ENCODE results near the gene SNX20. TPM values are rescaled to one million over a fixed set of nuclear protein-coding genes. Genes with fewer than 3 reads are reported as not detected.

SNX20 gene
- total and polyA plus RNA-seq, 2 of the 4 experiments (the other 2 are of a cell fraction): not detected

- Histone ChIP-seq H2BK120ac (ENCODE audit: low read depth, low read length) (no peak overlapping the region), H3K14ac (replicated peaks; ENCODE audit: low read depth, low read length) (no peak overlapping the region), H4K8ac (ENCODE audit: low read depth in 2 of 2, low read length in 2 of 2) (no peak overlapping the region), H2AFZ (replicated peaks; ENCODE audit: low read length, poor library complexity) (no peak overlapping the region), H4K20me1 (ENCODE audit: insufficient read depth, low read length) (no peaks in the 10 kb centered on the region), H3K4me3 (ENCODE audit: insufficient read depth, low read depth, low read length) (no peak overlapping the region), H3K4ac (ENCODE audit: low read depth, low read length) (no peak overlapping the region), H3K9me1 (ENCODE audit: insufficient read depth, low read length) (no peaks in the 10 kb centered on the region), H3K23ac (ENCODE audit: low read depth, low read length) (no peak overlapping the region), H3K9ac (ENCODE audit: low read depth, low read length) (no peak overlapping the region), H3K4me1 (ENCODE audit: control insufficient read depth, insufficient read depth, low read length) (no peaks in the 10 kb centered on the region), H4K91ac (ENCODE audit: insufficient read depth, low read depth, low read length) (no peak overlapping the region), H3K27me3 (ENCODE audit: control insufficient read depth, insufficient read depth, low read length) (peaks cover 5% of the 10 kb centered on the region), H2AK9ac (replicated peaks; ENCODE audit: low read depth, low read length, poor library complexity) (no peak overlapping the region), H4K5ac (ENCODE audit: low read depth, low read length) (no peak overlapping the region), H3K9me3 (ENCODE audit: control insufficient read depth, insufficient read depth, low read length) (peaks cover 23% of the 10 kb centered on the region), H2BK15ac (ENCODE audit: low read depth, low read length) (no peak overlapping the region), H3K36me3 (ENCODE audit: control insufficient read depth, insufficient read depth, low read length) (no peaks in the 10 kb centered on the region), H3K27ac (ENCODE audit: insufficient read depth, low read length) (no peak overlapping the region), H2BK5ac (ENCODE audit: low read depth, low read length, poor library complexity, severe bottlenecking) (no peak overlapping the region), H3K4me2 (ENCODE audit: low read depth, low read length) (no peak overlapping the region), H2BK20ac (ENCODE audit: low read depth, low read length) (no peak overlapping the region), H3K56ac (ENCODE audit: extremely low read depth, insufficient read depth, low read length) (no peak overlapping the region), H3K79me1 (ENCODE audit: low read depth in 1 of 2, low read length in 2 of 2) (no peaks in the 10 kb centered on the region), H3K18ac (ENCODE audit: low read depth, low read length) (no peak overlapping the region), H2AK5ac (ENCODE audit: low read depth, low read length) (no peak overlapping the region)
- dilution Hi-C loops (cut with HindIII; ENCODE audit: low sequenced_read_pairs, unreplicated experiment): no loop called here
- TF ChIP-seq MAZ (IDR thresholded peaks at IDR 0.05; ENCODE audit: borderline replicate concordance, low read depth, low read length) (no peak), RAD21 (IDR thresholded peaks at IDR 0.05; ENCODE audit: low read length) (no peak), BHLHE40 (IDR thresholded peaks at IDR 0.05; ENCODE audit: low read depth, low read length) (no peak), RCOR1 (IDR thresholded peaks at IDR 0.05; ENCODE audit: insufficient replicate concordance, low read length) (no peak), CTCF (conservative IDR thresholded peaks at IDR 0.05; ENCODE audit: low read depth, low read length) (no peak)
- POLR2A ChIA-PET (ENCODE audit: unreplicated experiment): no interaction called here
- in situ Hi-C loops (cut with MboI; ENCODE audit: low sequenced_read_pairs): loop anchor here (25.0 kb wide), 1 partner anchor 463 kb away; no protein-coding TSS in a partner anchor
- WGBS, 2 experiments (ENCODE audit: extremely low coverage in 2 of 2, insufficient read length in 1 of 2): no CpG with 5 or more reads among the region's 4 CpGs
- no peak for ATAC-seq (ENCODE audit: low read depth)
- CTCF ChIA-PET: no interaction called here
- DNase-seq: no peak
- no TSS peak for BruUV-seq (replicated peaks)
- intact Hi-C loops (cut with micrococcal nuclease): no loop called here
Observed at GRCh38 chr16:50674831-50675230, 6.3 kb downstream of the SNX20 start.

Data from IMR-90 (cell line).